ENCODE measurements around the gene ADAM10. TPM values are rescaled to one million over a fixed set of nuclear protein-coding genes. Genes with fewer than 3 reads are reported as not detected.

Gene ADAM10
- total and polyA plus RNA-seq, 9 donors, result 49.5 to 112 (median 85.2) TPM

GRCh38 chr15:58761010-58761388 is 11.5 kb upstream of the ADAM10 start:
- H3K9me3 ChIP-seq (replicated peaks; ENCODE audit: control insufficient read depth, low read depth, low read length), result peaks cover 5% of the 10 kb centered on the region
- no peaks in the 10 kb centered on the region for H3K36me3 ChIP-seq (ENCODE audit: control insufficient read depth, insufficient read depth, low read length)
- no peak overlapping the region for H3K4me3 ChIP-seq (ENCODE audit: low read length)
- no peaks in the 10 kb centered on the region for H3K27me3 ChIP-seq (ENCODE audit: control insufficient read depth, insufficient read depth, low read length)
- no peak for DNase-seq
- WGBS (ENCODE audit: insufficient coverage), result no CpG with 5 or more reads among the region's 1 CpG
- no peaks in the 10 kb centered on the region for H3K4me1 ChIP-seq (ENCODE audit: control insufficient read depth, insufficient read depth, low read length)
- H3K27ac ChIP-seq (ENCODE audit: low read length), result no peak overlapping the region

- no peak overlapping the region for H3K27ac ChIP-seq (ENCODE audit: low read length)
- H3K4me1 ChIP-seq (ENCODE audit: control insufficient read depth, insufficient read depth, low read length), result no peaks in the 10 kb centered on the region
- no peak for DNase-seq
- H3K9me3 ChIP-seq (replicated peaks; ENCODE audit: control insufficient read depth, low read depth, low read length), result peaks cover 5% of the 10 kb centered on the region
- no CpG with 5 or more reads among the region's 7 CpGs for WGBS (ENCODE audit: insufficient coverage)
- H3K4me3 ChIP-seq (ENCODE audit: low read length), result no peak overlapping the region
- no peaks in the 10 kb centered on the region for H3K36me3 ChIP-seq (ENCODE audit: control insufficient read depth, insufficient read depth, low read length)
- no peaks in the 10 kb centered on the region for H3K27me3 ChIP-seq (ENCODE audit: control insufficient read depth, insufficient read depth, low read length)
These were observed 11.0 kb upstream of the ADAM10 start for GRCh38 chr15:58760385-58761009.

GRCh38 chr15:58758141-58758540 is 8.6 kb upstream of the ADAM10 start:
- Histone ChIP-seq H3K4me1 (ENCODE audit: control insufficient read depth, insufficient read depth, low read length) (no peaks in the 10 kb centered on the region), H3K27me3 (ENCODE audit: control insufficient read depth, insufficient read depth, low read length) (no peaks in the 10 kb centered on the region), H3K27ac (ENCODE audit: low read length) (no peak overlapping the region), H3K4me3 (ENCODE audit: low read length) (no peak overlapping the region), H3K9me3 (replicated peaks; ENCODE audit: control insufficient read depth, low read depth, low read length) (no peaks in the 10 kb centered on the region), H3K36me3 (ENCODE audit: control insufficient read depth, insufficient read depth, low read length) (no peaks in the 10 kb centered on the region)
- DNase-seq, result peak; percentile 25
- 60% methylated on average over 1 of the region's 3 CpGs for WGBS (ENCODE audit: insufficient coverage)

- Histone ChIP-seq H3K27me3 (ENCODE audit: control insufficient read depth, insufficient read depth, low read length) (no peaks in the 10 kb centered on the region), H3K36me3 (ENCODE audit: control insufficient read depth, insufficient read depth, low read length) (no peaks in the 10 kb centered on the region), H3K4me1 (ENCODE audit: control insufficient read depth, insufficient read depth, low read length) (no peaks in the 10 kb centered on the region), H3K4me3 (ENCODE audit: low read length) (no peak overlapping the region), H3K9me3 (replicated peaks; ENCODE audit: control insufficient read depth, low read depth, low read length) (no peaks in the 10 kb centered on the region), H3K27ac (ENCODE audit: low read length) (no peak overlapping the region)
- WGBS (ENCODE audit: insufficient coverage), result 67% methylated on average over 4 of the region's 6 CpGs
- peak; percentile 15 for DNase-seq
These were observed 6.4 kb upstream of the ADAM10 start for GRCh38 chr15:58755956-58756355.

GRCh38 chr15:58755350-58755749 is 5.8 kb upstream of the ADAM10 start:
- H3K4me1 ChIP-seq (ENCODE audit: control insufficient read depth, insufficient read depth, low read length), result peaks cover 5% of the 10 kb centered on the region

GRCh38 chr15:58752716-58753115 is 3.2 kb upstream of the ADAM10 start:
- WGBS (ENCODE audit: insufficient coverage), result 50% methylated on average over 1 of the region's 3 CpGs
- H3K4me3 ChIP-seq (ENCODE audit: low read length), result no peak overlapping the region
- DNase-seq, result no peak
- no peaks in the 10 kb centered on the region for H3K9me3 ChIP-seq (replicated peaks; ENCODE audit: control insufficient read depth, low read depth, low read length)
- no peak overlapping the region for H3K27ac ChIP-seq (ENCODE audit: low read length)
- no peaks in the 10 kb centered on the region for H3K27me3 ChIP-seq (ENCODE audit: control insufficient read depth, insufficient read depth, low read length)
- H3K36me3 ChIP-seq (ENCODE audit: control insufficient read depth, insufficient read depth, low read length), result no peaks in the 10 kb centered on the region
- H3K4me1 ChIP-seq (ENCODE audit: control insufficient read depth, insufficient read depth, low read length), result peaks cover 5% of the 10 kb centered on the region

More at GRCh38 chr15:58755350-58755749, 5.8 kb upstream of the ADAM10 start:
- Histone ChIP-seq H3K27me3 (ENCODE audit: control insufficient read depth, insufficient read depth, low read length) (no peaks in the 10 kb centered on the region), H3K27ac (ENCODE audit: low read length) (no peak overlapping the region), H3K9me3 (replicated peaks; ENCODE audit: control insufficient read depth, low read depth, low read length) (no peaks in the 10 kb centered on the region), H3K4me3 (ENCODE audit: low read length) (no peak overlapping the region), H3K36me3 (ENCODE audit: control insufficient read depth, insufficient read depth, low read length) (no peaks in the 10 kb centered on the region)
- no CpG with 5 or more reads among the region's 3 CpGs for whole genome bisulfite sequencing (ENCODE audit: insufficient coverage)
- DNase-seq, result no peak

GRCh38 chr15:58748852-58749531 is 515 bp downstream of the ADAM10 start:
- Histone ChIP-seq H3K4me1 (ENCODE audit: control insufficient read depth, insufficient read depth, low read length) (peaks cover 9% of the 10 kb centered on the region), H3K27ac (ENCODE audit: low read length) (peak overlapping the region; percentile 99), H3K4me3 (ENCODE audit: low read length) (peak overlapping the region; percentile 92), H3K36me3 (ENCODE audit: control insufficient read depth, insufficient read depth, low read length) (no peaks in the 10 kb centered on the region), H3K27me3 (ENCODE audit: control insufficient read depth, insufficient read depth, low read length) (no peaks in the 10 kb centered on the region), H3K9me3 (replicated peaks; ENCODE audit: control insufficient read depth, low read depth, low read length) (no peaks in the 10 kb centered on the region)
- peak; percentile 72 for DNase-seq
- WGBS (ENCODE audit: insufficient coverage), result under 1% methylated on average over 63 of the region's 81 CpGs

GRCh38 chr15:58748040-58748851 is 1.3 kb downstream of the ADAM10 start:
- WGBS (ENCODE audit: insufficient coverage), result 0% methylated on average over 6 of the region's 14 CpGs
- DNase-seq, result peak; percentile 27
- no peaks in the 10 kb centered on the region for H3K36me3 ChIP-seq (ENCODE audit: control insufficient read depth, insufficient read depth, low read length)
- H3K4me3 ChIP-seq (ENCODE audit: low read length), result peak overlapping the region; percentile 92
- no peaks in the 10 kb centered on the region for H3K9me3 ChIP-seq (replicated peaks; ENCODE audit: control insufficient read depth, low read depth, low read length)
- peak overlapping the region; percentile 99 for H3K27ac ChIP-seq (ENCODE audit: low read length)
- H3K27me3 ChIP-seq (ENCODE audit: control insufficient read depth, insufficient read depth, low read length), result no peaks in the 10 kb centered on the region
- peaks cover 9% of the 10 kb centered on the region for H3K4me1 ChIP-seq (ENCODE audit: control insufficient read depth, insufficient read depth, low read length)

GRCh38 chr15:58746174-58746573 is 3.3 kb downstream of the ADAM10 start:
- no peak for DNase-seq
- Histone ChIP-seq H3K4me1 (ENCODE audit: control insufficient read depth, insufficient read depth, low read length) (peaks cover 11% of the 10 kb centered on the region), H3K36me3 (ENCODE audit: control insufficient read depth, insufficient read depth, low read length) (no peaks in the 10 kb centered on the region), H3K4me3 (ENCODE audit: low read length) (no peak overlapping the region), H3K9me3 (replicated peaks; ENCODE audit: control insufficient read depth, low read depth, low read length) (no peaks in the 10 kb centered on the region), H3K27ac (ENCODE audit: low read length) (no peak overlapping the region), H3K27me3 (ENCODE audit: control insufficient read depth, insufficient read depth, low read length) (no peaks in the 10 kb centered on the region)
- no CpG with 5 or more reads among the region's 1 CpG for WGBS (ENCODE audit: insufficient coverage)

GRCh38 chr15:58742819-58743502 is 6.5 kb downstream of the ADAM10 start:
- Histone ChIP-seq H3K4me3 (ENCODE audit: low read length) (no peak overlapping the region), H3K27me3 (ENCODE audit: control insufficient read depth, insufficient read depth, low read length) (no peaks in the 10 kb centered on the region), H3K27ac (ENCODE audit: low read length) (no peak overlapping the region), H3K9me3 (replicated peaks; ENCODE audit: control insufficient read depth, low read depth, low read length) (no peaks in the 10 kb centered on the region), H3K36me3 (ENCODE audit: control insufficient read depth, insufficient read depth, low read length) (no peaks in the 10 kb centered on the region), H3K4me1 (ENCODE audit: control insufficient read depth, insufficient read depth, low read length) (peaks cover 6% of the 10 kb centered on the region)
- 84% methylated on average over 4 of the region's 5 CpGs for WGBS (ENCODE audit: insufficient coverage)
- no peak for DNase-seq

All from muscle of leg (tissue), 11 donors.